Measurements from ENCODE around the gene KRTAP6-2. TPM values are rescaled to one million over a fixed set of nuclear protein-coding genes. Genes with fewer than 3 reads are reported as not detected.

The KRTAP6-2 gene
- polyA plus RNA-seq, 1 of the 3 experiments (the other 2 are of a cell fraction): not detected

GRCh38 chr21:30646904-30647414 is 48.3 kb upstream of the KRTAP6-2 start:
- Histone ChIP-seq H3K9me2 (no peaks in the 10 kb centered on the region), H4K20me1 (ENCODE audit: insufficient read depth) (no peaks in the 10 kb centered on the region), H3K9ac (no peak overlapping the region), H3K4me1 (ENCODE audit: control insufficient read depth in 1 of 2, insufficient read depth in 2 of 2, low read depth in 1 of 2, low read length in 1 of 2) (no peaks in the 10 kb centered on the region), H3K79me2 (ENCODE audit: insufficient read depth) (no peaks in the 10 kb centered on the region), H3K4me3 (ENCODE audit: low read depth in 2 of 2, low read length in 1 of 2) (no peak overlapping the region), H3K27me3 (ENCODE audit: insufficient read depth) (no peaks in the 10 kb centered on the region; the same call in 1 of the 2 replicates), H3F3A (replicated peaks; ENCODE audit: insufficient read depth) (no peaks in the 10 kb centered on the region), H2AFZ (ENCODE audit: low read depth) (no peak overlapping the region), H3K36me3 (replicated peaks in 1 of 2; ENCODE audit: control insufficient read depth in 1 of 2, insufficient read depth in 2 of 2, low read length in 1 of 2) (no peaks in the 10 kb centered on the region), H3K27ac (ENCODE audit: low read depth in 2 of 2, low read length in 1 of 2) (no peak overlapping the region), H3K9me3 (no peaks in the 10 kb centered on the region), H3K4me2 (no peak overlapping the region)
- CTCF ChIA-PET: no interaction called here
- no peak for DNase-seq
- POLR2A ChIA-PET: no interaction called here
- 3% methylated on average over 1 of the region's 1 CpG for WGBS (ENCODE audit: low lambda C conversion rate)
- TF ChIP-seq NRF1 (IDR thresholded peaks at IDR 0.05; ENCODE audit: low read depth, low read length): no peak
- TF ChIP-seq RCOR1 (IDR thresholded peaks at IDR 0.05; ENCODE audit: low read length): no peak
- no peak for TF ChIP-seq FOXJ3 (CRISPR knock-in tag; IDR thresholded peaks at IDR 0.05)
- no peak for TF ChIP-seq TCF12 (IDR thresholded peaks at IDR 0.05)
- no peak for TF ChIP-seq IRF3 (IDR thresholded peaks at IDR 0.05; ENCODE audit: low read depth, low read length)
- no peak for TF ChIP-seq SIN3A (IDR thresholded peaks at IDR 0.05; ENCODE audit: borderline replicate concordance, low read depth, low read length)
- TF ChIP-seq YY1 (IDR thresholded peaks at IDR 0.05; ENCODE audit: low read depth): no peak
- TF ChIP-seq USF2 (IDR thresholded peaks at IDR 0.05; ENCODE audit: borderline replicate concordance, low read depth, low read length): no peak
- no peak for TF ChIP-seq RAD21 (IDR thresholded peaks at IDR 0.05; ENCODE audit: low read length)
- TF ChIP-seq SMC3 (IDR thresholded peaks at IDR 0.05; ENCODE audit: low read depth, low read length): no peak
- TF ChIP-seq NFIC (IDR thresholded peaks at IDR 0.05; ENCODE audit: borderline replicate concordance): no peak
- no peak for TF ChIP-seq ELF1 (IDR thresholded peaks at IDR 0.05)
- TF ChIP-seq TEAD4 (IDR thresholded peaks at IDR 0.05; ENCODE audit: borderline replicate concordance, insufficient read depth): no peak
- TF ChIP-seq CHD2 (IDR thresholded peaks at IDR 0.05; ENCODE audit: low read length, partially characterized antibody): no peak
- TF ChIP-seq CTCF (IDR thresholded peaks at IDR 0.05): no peak
- no peak for TF ChIP-seq TAF1 (IDR thresholded peaks at IDR 0.05; ENCODE audit: borderline replicate concordance, low read depth, low read length)
- TF ChIP-seq JUND (IDR thresholded peaks at IDR 0.05): no peak
- TF ChIP-seq USF1 (IDR thresholded peaks at IDR 0.05; ENCODE audit: borderline replicate concordance, low read depth): no peak
